OCI-LY3 (cell line): ENCODE data around the gene FOXA2.

Source experiments
- H2AFZ ChIP-seq: fragments of 200-600, 300-600 bp; shearing (Covaris generic); 2 replicates; pipeline ENCODE4 v1.6.0; 2014; ENCODE audit warnings: antibody characterized with exemption, low read depth, low read length
- H3K27ac ChIP-seq: fragments of 200-600, 300-600 bp; sonication (generic); 2 replicates; pipeline ENCODE4 v1.5.1; 2014; ENCODE audit warnings: mild to moderate bottlenecking, low read length, moderate library complexity, mixed read lengths
- H3K27me3 ChIP-seq: fragments of 200-600, 300-600 bp; sonication (generic); 2 replicates; pipeline ENCODE4 v1.6.1; 2014; ENCODE audit warnings: low read depth, low read length, mixed read lengths
- H3K36me3 ChIP-seq: fragments of 200-600, 300-600 bp; sonication (generic); replicated peaks from 2 replicates; pipeline ENCODE3; 2014; ENCODE audit warnings: low read depth, low read length, mixed read lengths
- H3K4me1 ChIP-seq: fragments of 300-600, 200-600 bp; sonication (generic); 2 replicates; pipeline ENCODE4 v1.6.1; 2014; ENCODE audit warnings: low read length, mixed read lengths
- H3K4me2 ChIP-seq: fragments of 200-600, 300-600 bp; sonication (generic); 2 replicates; pipeline ENCODE4 v1.6.1; 2014; ENCODE audit warnings: low read length, mixed read lengths
- H3K4me3 ChIP-seq: fragments of 300-600, 200-600 bp; sonication (generic); 2 replicates; pipeline ENCODE4 v1.5.1; 2014; ENCODE audit warnings: antibody characterized with exemption, mild to moderate bottlenecking, low read length, moderate library complexity
- H3K79me2 ChIP-seq: fragments of 300-600, 200-600 bp; shearing (Covaris generic); 2 replicates; pipeline ENCODE4 v1.6.1; 2014; ENCODE audit warnings: mild to moderate bottlenecking, low read length, mixed read lengths
- H3K9ac ChIP-seq: fragments of 300-600, 200-600 bp; shearing (Covaris generic); 2 replicates; pipeline ENCODE4 v1.6.0; 2014; ENCODE audit warnings: mild to moderate bottlenecking, low read length, moderate library complexity
- H3K9me3 ChIP-seq: fragments of 200-600, 300-600 bp; shearing (Covaris generic); 2 replicates; pipeline ENCODE4 v1.6.1; 2014; ENCODE audit warnings: low read length, mixed read lengths; ENCODE audit not compliant: insufficient read depth
- H4K20me1 ChIP-seq: fragments of 200-600, 300-600 bp; sonication (generic); 2 replicates; pipeline ENCODE4 v1.6.1; 2016; ENCODE audit warnings: low read length, mixed read lengths; ENCODE audit not compliant: insufficient read depth
- CTCF ChIP-seq: fragments of 200-600, 300-600 bp; sonication (generic); IDR thresholded peaks from 2 replicates; pipeline ENCODE4 v1.5.1; 2014; ENCODE audit warnings: antibody characterized with exemption, low read length, low read depth
- EZH2phosphoT487 ChIP-seq: fragments of 200-600 bp; shearing (Covaris generic); IDR thresholded peaks from 2 replicates; pipeline ENCODE4 v1.6.1; 2018; ENCODE audit warnings: antibody characterized with exemption, mixed run types, low read depth

FOXA2 gene

GRCh38 chr20:22619272-22619671 lies 34.9 kb upstream of the FOXA2 start:
- Histone ChIP-seq H3K79me2 (no peaks in the 10 kb centered on the region), H3K36me3 (no peaks in the 10 kb centered on the region), H3K4me3 (no peak overlapping the region), H3K4me1 (no peaks in the 10 kb centered on the region), H3K27ac (no peak overlapping the region), H3K9me3 (no peaks in the 10 kb centered on the region), H3K9ac (no peak overlapping the region), H3K27me3 (peaks cover 20% of the 10 kb centered on the region; the same call in 1 of the 2 replicates), H3K4me2 (no peak overlapping the region), H4K20me1 (no peaks in the 10 kb centered on the region), H2AFZ (no peak overlapping the region)
- TF ChIP-seq CTCF (no peak), EZH2phosphoT487 (no peak)

- Histone ChIP-seq H3K4me2 (no peak overlapping the region), H3K27ac (no peak overlapping the region), H3K79me2 (no peaks in the 10 kb centered on the region), H3K9ac (no peak overlapping the region), H4K20me1 (no peaks in the 10 kb centered on the region), H3K4me1 (no peaks in the 10 kb centered on the region), H2AFZ (no peak overlapping the region), H3K36me3 (no peaks in the 10 kb centered on the region), H3K4me3 (no peak overlapping the region), H3K9me3 (no peaks in the 10 kb centered on the region), H3K27me3 (peaks cover 20% of the 10 kb centered on the region; the same call in 1 of the 2 replicates)
- TF ChIP-seq CTCF (no peak), EZH2phosphoT487 (no peak)
Observed at GRCh38 chr20:22617160-22617559, 32.8 kb upstream of the FOXA2 start.

GRCh38 chr20:22616551-22616950 lies 32.2 kb upstream of the FOXA2 start:
- H3K27me3 ChIP-seq, result peaks cover 20% of the 10 kb centered on the region; the same call in 1 of the 2 replicates

GRCh38 chr20:22615425-22615824 lies 31.1 kb upstream of the FOXA2 start:
- no peaks in the 10 kb centered on the region for H3K36me3 ChIP-seq
- no peak overlapping the region for H3K9ac ChIP-seq
- H3K27ac ChIP-seq, result no peak overlapping the region
- peaks cover 20% of the 10 kb centered on the region; the same call in 1 of the 2 replicates for H3K27me3 ChIP-seq
- no peaks in the 10 kb centered on the region for H3K4me1 ChIP-seq
- H3K4me3 ChIP-seq, result no peak overlapping the region
- no peak overlapping the region for H2AFZ ChIP-seq
- no peak overlapping the region for H3K4me2 ChIP-seq
- no peaks in the 10 kb centered on the region for H4K20me1 ChIP-seq
- H3K79me2 ChIP-seq, result no peaks in the 10 kb centered on the region
- TF ChIP-seq CTCF, result no peak
- TF ChIP-seq EZH2phosphoT487, result no peak
- no peaks in the 10 kb centered on the region for H3K9me3 ChIP-seq

More at GRCh38 chr20:22616551-22616950, 32.2 kb upstream of the FOXA2 start:
- TF ChIP-seq EZH2phosphoT487 (no peak), CTCF (no peak)
- H3K4me2 ChIP-seq, result no peak overlapping the region
- H3K9me3 ChIP-seq, result no peaks in the 10 kb centered on the region
- no peaks in the 10 kb centered on the region for H3K79me2 ChIP-seq
- H3K4me3 ChIP-seq, result no peak overlapping the region
- no peak overlapping the region for H3K9ac ChIP-seq
- H4K20me1 ChIP-seq, result no peaks in the 10 kb centered on the region
- no peaks in the 10 kb centered on the region for H3K4me1 ChIP-seq
- H3K36me3 ChIP-seq, result no peaks in the 10 kb centered on the region
- H3K27ac ChIP-seq, result no peak overlapping the region
- no peak overlapping the region for H2AFZ ChIP-seq
